Spleen (tissue), 7 donors: Measurements from ENCODE around the gene STEAP4.
"Not testable (repeated sequence)": the region's sequence is repeated elsewhere in the genome, so short reads cannot be mapped to it uniquely, and the experiment has no call there.

Experiments
- CTCF ChIP-seq, 11 experiments: fragments of 200-600 bp in 7 of 11; fragments of 450-650 bp in 4 of 11; sonication (generic) in 4 of 11; IDR thresholded peaks in 8 of 11; conservative IDR thresholded peaks in 3 of 11; 1 replicate in 7 of 11; 2 replicates in 4 of 11; pipeline versions ENCODE4 v1.4.0 to v1.8.0; 2016 to 2021; ENCODE audit warnings: antibody characterized with exemption in 11 of 11, inconsistent platforms in 4 of 11, mild to moderate bottlenecking in 1 of 11
- POLR2A ChIP-seq, 3 donors: fragments of 450-650 bp; IDR thresholded peaks; one replicate each; pipeline ENCODE4 v1.5.1; 2017; ENCODE audit warnings: antibody characterized with exemption in 3 of 3, mild to moderate bottlenecking in 1 of 3
- POLR2AphosphoS5 ChIP-seq, 3 donors: sonication (generic); formaldehyde crosslinking; IDR thresholded peaks; one replicate each; pipeline ENCODE4 v1.5.1; 2017; ENCODE audit warnings: antibody characterized with exemption in 3 of 3
- donor health status: DM: no; HTN: no; CAD: no; lungs with moderate emphysema.
- donor health status: DM: no; HTN: no; CAD: no.
- donor health status: DM: no; HTN: no; CAD: no.

GRCh38 chr7:88274856-88275255 lies 31.8 kb downstream of the STEAP4 start:
- not testable (repeated sequence) for TF ChIP-seq CTCF (IDR thresholded peaks at IDR 0.05 in 8 of 11, conservative IDR thresholded peaks at IDR 0.05 in 3 of 11); POLR2A (IDR thresholded peaks at IDR 0.05); POLR2AphosphoS5 (IDR thresholded peaks at IDR 0.05)
